ENCODE data around the gene TAF13.

- peak; percentile 79 to 96 (median 96) for TF ChIP-seq CTCF (IDR thresholded peaks at IDR 0.05 in 2 of 3, conservative IDR thresholded peaks at IDR 0.05 in 1 of 3; ENCODE audit: borderline replicate concordance in 1 of 3, insufficient read depth in 1 of 3, low read depth in 2 of 3, low read length in 2 of 3)
- no peak for TF ChIP-seq EZH2phosphoT487 (IDR thresholded peaks at IDR 0.05; ENCODE audit: borderline replicate concordance)
- TF ChIP-seq MAX (IDR thresholded peaks at IDR 0.05) = no peak
- TF ChIP-seq CEBPB (IDR thresholded peaks at IDR 0.05; ENCODE audit: low read depth) = no peak
- no peak for TF ChIP-seq POLR2AphosphoS5 (IDR thresholded peaks at IDR 0.05; ENCODE audit: low read depth, low read length)
- peak; percentile 82 for TF ChIP-seq RAD21 (IDR thresholded peaks at IDR 0.05; ENCODE audit: low read depth)
- TF ChIP-seq EZH2 (IDR thresholded peaks at IDR 0.05) = no peak
- no peak for TF ChIP-seq POLR2A (IDR thresholded peaks at IDR 0.05; ENCODE audit: borderline replicate concordance, extremely low read depth, insufficient read depth, insufficient read length)
These were observed 37.0 kb upstream of the TAF13 start for GRCh38 chr1:109112652-109113285.
